Calu3 (cell line): ENCODE measurements around the gene SLC16A5. TPM values are rescaled to one million over a fixed set of nuclear protein-coding genes. Genes with fewer than 3 reads are reported as not detected.
A peak's percentile ranks its signal among the peaks of the same experiment; 100 is the strongest.

Experiments used
- BruUV-seq: library from RNA; stranded (reverse); fragments of 400-500 nt; replicated peaks from 2 replicates; lab custom pipeline; 2021; lab: Mats Ljungman, UMichigan
- CTCF ChIA-PET: fragments of 300-600 bp; sonication (Branson Sonifier 250); formaldehyde crosslinking; loops from one replicate; lab custom pipeline; 2022; ENCODE audit warnings: antibody characterized with exemption; lab: Charles Lee
- DNase-seq: peaks from one replicate; pipeline ENCODE4 v3.0.0; 2022
- H3K27ac Mint-ChIP-seq: one replicate; pipeline ENCODE4 v1.8.0; 2022; ENCODE audit warnings: mixed read lengths; ENCODE audit not compliant: unreplicated experiment
- H3K27me3 Mint-ChIP-seq: one replicate; pipeline ENCODE4 v1.8.0; 2022; ENCODE audit warnings: mixed read lengths; ENCODE audit not compliant: unreplicated experiment
- H3K36me3 Mint-ChIP-seq: one replicate; pipeline ENCODE4 v1.8.0; 2022; ENCODE audit warnings: mild to moderate bottlenecking, moderate library complexity, mixed read lengths; ENCODE audit not compliant: insufficient read depth, unreplicated experiment
- H3K4me1 Mint-ChIP-seq: one replicate; pipeline ENCODE4 v1.8.0; 2022; ENCODE audit warnings: mild to moderate bottlenecking, low read depth, mixed read lengths; ENCODE audit not compliant: unreplicated experiment
- H3K4me3 Mint-ChIP-seq: one replicate; pipeline ENCODE4 v1.8.0; 2022; ENCODE audit warnings: mild to moderate bottlenecking, low read depth, moderate library complexity, mixed read lengths; ENCODE audit not compliant: unreplicated experiment
- H3K9me3 Mint-ChIP-seq: one replicate; pipeline ENCODE4 v1.8.0; 2022; ENCODE audit warnings: low read depth, mixed read lengths; ENCODE audit not compliant: unreplicated experiment
- CTCF ChIP-seq: fragments of 200-600 bp; IDR thresholded peaks from one replicate; pipeline ENCODE4 v1.8.0; 2022; ENCODE audit warnings: antibody characterized with exemption; ENCODE audit not compliant: unreplicated experiment
- intact Hi-C: fragments of 100-400 bp; cut with micrococcal nuclease; formaldehyde crosslinking; loops from one replicate; pipeline ENCODE4 v1.10.0; 2022; ENCODE audit not compliant: unreplicated experiment
- total RNA-seq: library from RNA; stranded (reverse); gene quantifications from 2 replicates; pipeline ENCODE4 v1.2.3, GENCODE V29; 2022

The SLC16A5 gene
- total RNA-seq, 1 experiment from 2014 or later = 124 TPM

- H3K4me1 Mint-ChIP-seq = no peaks in the 10 kb centered on the region
- no peaks in the 10 kb centered on the region for H3K9me3 Mint-ChIP-seq
- no peak overlapping the region for H3K27ac Mint-ChIP-seq
- DNase-seq = no peak
- peaks cover 91% of the 10 kb centered on the region for H3K36me3 Mint-ChIP-seq
- no peak overlapping the region for H3K4me3 Mint-ChIP-seq
- CTCF ChIA-PET = interaction anchor here (0.6 kb wide), 1 partner anchor 1215 kb away, joined by 3 read pairs; the partner anchor contains the start of gene PRPSAP1
- H3K27me3 Mint-ChIP-seq = no peaks in the 10 kb centered on the region
- intact Hi-C loops = no loop called here
- no peak for TF ChIP-seq CTCF
- no TSS peak for BruUV-seq
These were observed 50.8 kb downstream of the SLC16A5 start for GRCh38 chr17:75138519-75138918.

- CTCF ChIA-PET = interaction anchor here (0.5 kb wide), 1 partner anchor 208 kb away, joined by 3 read pairs; no protein-coding TSS in a partner anchor
- no peak for TF ChIP-seq CTCF
- Mint-ChIP-seq H3K27ac (peak overlapping the region; percentile 50), H3K36me3 (peaks cover 92% of the 10 kb centered on the region), H3K4me1 (peaks cover 9% of the 10 kb centered on the region), H3K4me3 (no peak overlapping the region), H3K27me3 (no peaks in the 10 kb centered on the region), H3K9me3 (no peaks in the 10 kb centered on the region)
- intact Hi-C loops = no loop called here
- no peak for DNase-seq
- no TSS peak for BruUV-seq
These were observed 54.6 kb downstream of the SLC16A5 start for GRCh38 chr17:75142236-75142971.

GRCh38 chr17:75144816-75145512 is 57.2 kb downstream of the SLC16A5 start:
- Mint-ChIP-seq H3K36me3 (peaks cover 92% of the 10 kb centered on the region), H3K9me3 (no peaks in the 10 kb centered on the region), H3K4me1 (peaks cover 32% of the 10 kb centered on the region), H3K27ac (no peak overlapping the region), H3K4me3 (no peak overlapping the region), H3K27me3 (no peaks in the 10 kb centered on the region)
- CTCF ChIA-PET = interaction anchor here (0.5 to 1.4 kb wide), 6 partner anchors 21 to 263 kb away, joined by 3 to 5 read pairs (median 4); no protein-coding TSS in a partner anchor
- intact Hi-C loops = no loop called here
- no peak for DNase-seq
- no TSS peak for BruUV-seq
- TF ChIP-seq CTCF = no peak

- Mint-ChIP-seq H3K4me1 (peaks cover 34% of the 10 kb centered on the region), H3K9me3 (no peaks in the 10 kb centered on the region), H3K27ac (peak overlapping the region; percentile 87), H3K27me3 (no peaks in the 10 kb centered on the region), H3K36me3 (peaks cover 92% of the 10 kb centered on the region), H3K4me3 (peak overlapping the region; percentile 63)
- no peak for TF ChIP-seq CTCF
- BruUV-seq = no TSS peak
- no peak for DNase-seq
- CTCF ChIA-PET = no interaction called here
- intact Hi-C loops = no loop called here
These were observed 58.8 kb downstream of the SLC16A5 start for GRCh38 chr17:75146592-75146991.
